GM12878 (cell line): ENCODE data around the gene KCNE4. TPM values are rescaled to one million over a fixed set of nuclear protein-coding genes. Genes with fewer than 3 reads are reported as not detected.
"Not testable (repeated sequence)": the region's sequence is repeated elsewhere in the genome, so short reads cannot be mapped to it uniquely, and the experiment has no call there.

Experiments
- ATAC-seq: fragments of 200-7000 bp; cut with Tn5 transposase; 3 replicates; pipeline ENCODE4 v1.9.1; 2020; ENCODE audit warnings: mild to moderate bottlenecking, moderate library complexity
- BruUV-seq: library from RNA; stranded (reverse); fragments of 400-500 nt; replicated peaks from 2 replicates; lab custom pipeline; 2021; lab: Mats Ljungman, UMichigan
- CTCF ChIA-PET: fragments of 300-600 bp; sonication (Branson Sonifier 250); formaldehyde crosslinking; extraction: SDS; loops from one replicate; lab custom pipeline; 2021; ENCODE audit warnings: inconsistent platforms; lab: Yijun Ruan, JAX
- POLR2A ChIA-PET: fragments of 350-600 bp; formaldehyde crosslinking; extraction: SDS; loops from one replicate; lab custom pipeline; 2021; ENCODE audit warnings: inconsistent platforms; lab: Charles Lee
- RAD21 ChIA-PET: fragments of 300-600 bp; sonication (Branson Sonifier 250); formaldehyde crosslinking; loops from one replicate; lab custom pipeline; 2023; ENCODE audit warnings: antibody characterized with exemption; ENCODE audit not compliant: unreplicated experiment; lab: Charles Lee
- SMC1A ChIA-PET: fragments of 300-600 bp; sonication (Branson Sonifier 250); formaldehyde crosslinking; loops from one replicate; lab custom pipeline; 2023; ENCODE audit not compliant: unreplicated experiment, uncharacterized antibody; lab: Charles Lee
- DNase-seq: peaks from one replicate; pipeline ENCODE4 v3.0.0-alpha.2; 2011; ENCODE audit warnings: low read depth, low spot score
- FAIRE-seq: peaks from 3 replicates; lab custom pipeline; 2011; peaks lifted over from hg19 to GRCh38; lab: Jason Lieb, UNC
- H2AFZ ChIP-seq: 2 replicates; pipeline ENCODE4 v1.6.0; 2011; ENCODE audit warnings: low read depth, low read length, control low read depth; ENCODE audit not compliant: control insufficient read depth
- H3K27ac ChIP-seq: 2 replicates; pipeline ENCODE4 v1.5.1; 2011; ENCODE audit warnings: control low read depth; ENCODE audit not compliant: control insufficient read depth, insufficient read depth
- H3K27me3 ChIP-seq, 2 experiments: replicated peaks in 1 of 2; 2 replicates each; pipeline versions ENCODE4 v1.6.0 to v1.6.1; 2011; ENCODE audit warnings: low read length in 1 of 2; ENCODE audit not compliant: control insufficient read depth in 2 of 2, insufficient read depth in 2 of 2
- H3K36me3 ChIP-seq, 2 experiments: 2 replicates each; pipeline ENCODE4 v1.5.1; 2011; ENCODE audit warnings: low read length in 1 of 2; ENCODE audit not compliant: control insufficient read depth in 2 of 2, insufficient read depth in 2 of 2
- H3K4me1 ChIP-seq: 2 replicates; pipeline ENCODE4 v1.6.1; 2011; ENCODE audit warnings: mild to moderate bottlenecking, low read length, moderate library complexity, mixed read lengths; ENCODE audit not compliant: control insufficient read depth, insufficient read depth
- H3K4me2 ChIP-seq: 2 replicates; pipeline ENCODE4 v1.6.0; 2011; ENCODE audit warnings: control low read depth; ENCODE audit not compliant: control insufficient read depth, insufficient read depth
- H3K4me3 ChIP-seq: fragments of 200-600 bp; sonication (generic); 2 replicates; pipeline ENCODE4 v1.5.1; 2016
- H3K79me2 ChIP-seq: 2 replicates; pipeline ENCODE4 v1.6.0; 2011; ENCODE audit warnings: low read length; ENCODE audit not compliant: control insufficient read depth, insufficient read depth
- H3K9ac ChIP-seq: 2 replicates; pipeline ENCODE4 v1.8.0; 2011; ENCODE audit warnings: low read length, control low read depth, mixed read lengths; ENCODE audit not compliant: control insufficient read depth, insufficient read depth
- H3K9me3 ChIP-seq: replicated peaks from 3 replicates; pipeline ENCODE4 v1.5.1; 2011; ENCODE audit warnings: mild to moderate bottlenecking, low read length; ENCODE audit not compliant: control insufficient read depth, insufficient read depth
- H4K20me1 ChIP-seq: 2 replicates; pipeline ENCODE4 v1.6.0; 2011; ENCODE audit not compliant: control insufficient read depth, insufficient read depth
- HDAC6 ChIP-seq: fragments of 200-600 bp; sonication (generic); IDR thresholded peaks from one replicate; pipeline ENCODE4 v1.8.0; 2017; ENCODE audit warnings: antibody characterized with exemption; ENCODE audit not compliant: unreplicated experiment
- KAT2A ChIP-seq: conservative IDR thresholded peaks from 2 replicates; pipeline ENCODE4 v1.6.1; 2011; ENCODE audit warnings: low read depth, low read length; ENCODE audit not compliant: control insufficient read depth
- KDM1A ChIP-seq: fragments of 200-600 bp; sonication (generic); IDR thresholded peaks from 2 replicates; pipeline ENCODE4 v1.6.1; 2016; ENCODE audit warnings: borderline replicate concordance
- MXI1 ChIP-seq: fragments of 150-350 bp; IDR thresholded peaks from 2 replicates; pipeline ENCODE4 v1.6.1; 2011; ENCODE audit warnings: low read depth, mild to moderate bottlenecking, inconsistent platforms, low read length, improper control_type of control experiment
- PAX8 ChIP-seq: fragments of 450-650 bp; IDR thresholded peaks from 2 replicates; pipeline ENCODE4 v1.6.1; 2017; ENCODE audit warnings: mild to moderate bottlenecking, moderate library complexity
- RELA ChIP-seq: fragments of 450-650 bp; IDR thresholded peaks from 2 replicates; pipeline ENCODE4 v1.8.0; 2014; ENCODE audit warnings: borderline replicate concordance; ENCODE audit not compliant: partially characterized antibody
- SMC3 ChIP-seq: IDR thresholded peaks from 2 replicates; pipeline ENCODE4 v1.6.1; 2011; ENCODE audit warnings: low read length, improper control_type of control experiment, borderline replicate concordance
- SRF ChIP-seq, 2 experiments: IDR thresholded peaks; 2 replicates each; pipeline ENCODE4 v1.6.1; 2011; ENCODE audit warnings: low read depth in 2 of 2, low read length in 2 of 2, mild to moderate bottlenecking in 1 of 2, moderate library complexity in 1 of 2
- STAT3 ChIP-seq: IDR thresholded peaks from 2 replicates; pipeline ENCODE4 v1.6.1; 2011; ENCODE audit warnings: low read depth, low read length, improper control_type of control experiment
- YY1 ChIP-seq: IDR thresholded peaks from 2 replicates; pipeline ENCODE4 v1.6.1; 2011; ENCODE audit warnings: low read depth, mild to moderate bottlenecking, low read length
- WGBS: methylation state at CpG from one replicate; pipeline ENCODE4 v1.1.6; 2016; ENCODE audit warnings: low lambda C conversion rate; ENCODE audit not compliant: insufficient replicate concordance, insufficient coverage; ENCODE audit errors: missing lambda C conversion rate; 5-methylcytosine and 5-hydroxymethylcytosine counted together
- in situ Hi-C: fragments of 300-500 bp; cut with MboI; formaldehyde crosslinking; loops from 9 replicates; pipeline ENCODE4 v1.14.3; 2018; ENCODE audit warnings: mixed read lengths
- intact Hi-C: fragments of 100-400 bp; cut with micrococcal nuclease; formaldehyde crosslinking; loops from one replicate; pipeline ENCODE4 v1.14.2; 2022; ENCODE audit not compliant: unreplicated experiment
- polyA plus RNA-seq, 11 experiments: library from polyadenylated mRNA; depleted of rRNA in 4 of 11; unstranded in 6 of 11; stranded (reverse) in 5 of 11; fragments of >200 nt; fragmentation: Nextera tagmentation in 4 of 11; fragmentation: Illumina TruSeq in 1 of 11; extraction: Ambion mirVana in 4 of 11; extraction: Trizol in 1 of 11; gene quantifications; 1 replicate in 1 of 11; 2 replicates in 10 of 11; pipeline versions ENCODE4 v1.2.1 to v1.2.3, GENCODE V29; 2011 to 2016; ENCODE audit warnings: inconsistent platforms in 2 of 11, missing spikeins in 2 of 11, low read depth in 1 of 11
- total RNA-seq, 4 experiments: library from RNA; depleted of rRNA in 3 of 4; stranded (reverse); fragments of >200 nt in 3 of 4; fragmentation: Illumina TruSeq in 1 of 4; extraction: Trizol in 1 of 4; gene quantifications; 2 replicates each; pipeline versions ENCODE4 v1.2.1 to v1.2.3, GENCODE V29; 2013 to 2021
- TF ChIP-seq, protein P1 (sequence below): IDR thresholded peaks from 2 replicates; pipeline ENCODE4 v1.6.1; 2012; ENCODE audit warnings: low read depth, low read length, improper control_type of control experiment
- TF ChIP-seq, protein P2 (sequence below): fragments of 450-650 bp; IDR thresholded peaks from 2 replicates; pipeline ENCODE4 v1.6.1; 2018; ENCODE audit warnings: borderline replicate concordance, mild to moderate bottlenecking; ENCODE audit not compliant: partially characterized antibody
- TF ChIP-seq, protein P3 (sequence below): fragments of 450-650 bp; IDR thresholded peaks from 2 replicates; pipeline ENCODE4 v1.6.1; 2017; ENCODE audit warnings: mild to moderate bottlenecking

Gene KCNE4
- total and polyA plus RNA-seq, 10 of the 15 experiments (the other 5 are each of a cell fraction or from before 2014, with no cell fraction given) = 0.30 TPM; not detected in 9

DNA sequence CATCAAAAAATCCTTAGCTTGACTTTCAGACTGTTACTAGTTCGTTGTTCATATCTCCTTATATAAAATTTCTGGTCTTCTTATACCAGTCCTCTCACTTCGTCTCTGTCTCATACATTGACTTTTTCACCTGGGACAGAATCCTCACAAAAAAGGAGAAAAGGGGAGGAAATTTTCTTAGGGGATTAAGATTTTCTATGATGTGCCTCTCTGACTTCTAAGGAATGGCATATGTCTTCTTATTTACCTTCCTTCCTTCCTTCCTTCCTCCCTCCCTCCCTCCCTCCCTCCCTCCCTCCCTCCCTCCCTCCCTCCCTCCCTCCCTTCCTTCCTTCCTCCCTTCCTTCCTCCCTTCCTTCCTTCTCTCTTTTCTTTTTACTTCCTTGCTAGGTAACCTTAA is 27.9 kb downstream of the KCNE4 start:
- Histone ChIP-seq H4K20me1 (no peaks in the 10 kb centered on the region), H3K27me3 (no peaks in the 10 kb centered on the region), H3K79me2 (no peaks in the 10 kb centered on the region), H3K9ac (no peak overlapping the region), H3K27ac (no peak overlapping the region), H3K36me3 (no peaks in the 10 kb centered on the region), H3K9me3 (peaks cover 2% of the 10 kb centered on the region; the same call in 2 of the 3 replicates), H3K4me1 (peaks cover 6% of the 10 kb centered on the region), H3K4me2 (no peak overlapping the region), H2AFZ (no peak overlapping the region), H3K4me3 (no peak overlapping the region)
- POLR2A ChIA-PET = no interaction called here
- no peak for FAIRE-seq
- no peak for DNase-seq
- in situ Hi-C loops = no loop called here
- no peak for ATAC-seq
- CTCF ChIA-PET = no interaction called here
- intact Hi-C loops = no loop called here
- 0% methylated on average over 2 of the region's 2 CpGs for WGBS
- SMC1A ChIA-PET = no interaction called here
- RAD21 ChIA-PET = no interaction called here
- no TSS peak for BruUV-seq
- TF ChIP-seq KAT2A = no peak
- no peak for TF ChIP-seq STAT3
- TF ChIP-seq PAX8 = no peak
- TF ChIP-seq, protein P1, sequence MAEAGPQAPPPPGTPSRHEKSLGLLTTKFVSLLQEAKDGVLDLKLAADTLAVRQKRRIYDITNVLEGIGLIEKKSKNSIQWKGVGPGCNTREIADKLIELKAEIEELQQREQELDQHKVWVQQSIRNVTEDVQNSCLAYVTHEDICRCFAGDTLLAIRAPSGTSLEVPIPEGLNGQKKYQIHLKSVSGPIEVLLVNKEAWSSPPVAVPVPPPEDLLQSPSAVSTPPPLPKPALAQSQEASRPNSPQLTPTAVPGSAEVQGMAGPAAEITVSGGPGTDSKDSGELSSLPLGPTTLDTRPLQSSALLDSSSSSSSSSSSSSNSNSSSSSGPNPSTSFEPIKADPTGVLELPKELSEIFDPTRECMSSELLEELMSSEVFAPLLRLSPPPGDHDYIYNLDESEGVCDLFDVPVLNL = no peak
- no peak for TF ChIP-seq MXI1
- TF ChIP-seq SMC3 = no peak
- TF ChIP-seq YY1 = no peak
- TF ChIP-seq HDAC6 = no peak
- TF ChIP-seq RELA = no peak
- TF ChIP-seq, protein P2, sequence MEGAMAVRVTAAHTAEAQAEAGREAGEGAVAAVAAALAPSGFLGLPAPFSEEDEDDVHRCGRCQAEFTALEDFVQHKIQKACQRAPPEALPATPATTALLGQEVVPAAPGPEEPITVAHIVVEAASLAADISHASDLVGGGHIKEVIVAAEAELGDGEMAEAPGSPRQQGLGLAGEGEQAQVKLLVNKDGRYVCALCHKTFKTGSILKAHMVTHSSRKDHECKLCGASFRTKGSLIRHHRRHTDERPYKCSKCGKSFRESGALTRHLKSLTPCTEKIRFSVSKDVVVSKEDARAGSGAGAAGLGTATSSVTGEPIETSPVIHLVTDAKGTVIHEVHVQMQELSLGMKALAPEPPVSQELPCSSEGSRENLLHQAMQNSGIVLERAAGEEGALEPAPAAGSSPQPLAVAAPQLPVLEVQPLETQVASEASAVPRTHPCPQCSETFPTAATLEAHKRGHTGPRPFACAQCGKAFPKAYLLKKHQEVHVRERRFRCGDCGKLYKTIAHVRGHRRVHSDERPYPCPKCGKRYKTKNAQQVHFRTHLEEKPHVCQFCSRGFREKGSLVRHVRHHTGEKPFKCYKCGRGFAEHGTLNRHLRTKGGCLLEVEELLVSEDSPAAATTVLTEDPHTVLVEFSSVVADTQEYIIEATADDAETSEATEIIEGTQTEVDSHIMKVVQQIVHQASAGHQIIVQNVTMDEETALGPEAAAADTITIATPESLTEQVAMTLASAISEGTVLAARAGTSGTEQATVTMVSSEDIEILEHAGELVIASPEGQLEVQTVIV = no peak
- TF ChIP-seq SRF (IDR thresholded peaks at IDR 0.05; ENCODE audit: low read depth in 2 of 2, low read length in 2 of 2) = no peak
- TF ChIP-seq, protein P3, sequence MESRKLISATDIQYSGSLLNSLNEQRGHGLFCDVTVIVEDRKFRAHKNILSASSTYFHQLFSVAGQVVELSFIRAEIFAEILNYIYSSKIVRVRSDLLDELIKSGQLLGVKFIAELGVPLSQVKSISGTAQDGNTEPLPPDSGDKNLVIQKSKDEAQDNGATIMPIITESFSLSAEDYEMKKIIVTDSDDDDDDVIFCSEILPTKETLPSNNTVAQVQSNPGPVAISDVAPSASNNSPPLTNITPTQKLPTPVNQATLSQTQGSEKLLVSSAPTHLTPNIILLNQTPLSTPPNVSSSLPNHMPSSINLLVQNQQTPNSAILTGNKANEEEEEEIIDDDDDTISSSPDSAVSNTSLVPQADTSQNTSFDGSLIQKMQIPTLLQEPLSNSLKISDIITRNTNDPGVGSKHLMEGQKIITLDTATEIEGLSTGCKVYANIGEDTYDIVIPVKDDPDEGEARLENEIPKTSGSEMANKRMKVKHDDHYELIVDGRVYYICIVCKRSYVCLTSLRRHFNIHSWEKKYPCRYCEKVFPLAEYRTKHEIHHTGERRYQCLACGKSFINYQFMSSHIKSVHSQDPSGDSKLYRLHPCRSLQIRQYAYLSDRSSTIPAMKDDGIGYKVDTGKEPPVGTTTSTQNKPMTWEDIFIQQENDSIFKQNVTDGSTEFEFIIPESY = no peak
- no peak for TF ChIP-seq KDM1A

DNA sequence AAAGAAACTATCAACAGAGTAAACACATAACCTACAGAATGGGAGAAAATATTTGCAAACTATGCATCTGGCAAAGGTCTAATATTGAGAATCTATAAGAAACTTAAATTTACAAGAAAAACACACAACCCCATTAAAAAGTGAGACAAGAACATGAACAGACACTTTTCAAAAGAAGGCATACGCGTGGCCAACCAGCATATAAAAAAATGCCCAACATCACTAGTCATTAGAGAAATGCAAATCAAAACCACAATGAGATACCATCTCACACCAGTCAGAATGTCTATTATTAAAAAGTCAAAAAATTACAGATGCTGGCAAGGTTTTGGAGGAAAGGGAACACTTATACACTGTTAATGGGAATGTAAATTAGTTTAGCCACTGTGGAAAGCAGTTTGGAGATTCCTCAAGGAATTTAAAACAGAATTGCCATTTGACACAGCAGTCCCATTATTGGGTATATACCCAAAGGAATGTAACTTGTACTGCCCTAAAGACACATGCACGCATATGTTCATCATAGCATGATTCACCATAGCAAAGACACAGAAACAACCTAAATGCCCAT is 28.9 kb downstream of the KCNE4 start:
- RAD21 ChIA-PET, H3K27ac ChIP-seq, H2AFZ ChIP-seq, H3K9me3 ChIP-seq, FAIRE-seq, POLR2A ChIA-PET, SMC1A ChIA-PET, in situ Hi-C loops, DNase-seq, ATAC-seq, H3K36me3 ChIP-seq, H3K9ac ChIP-seq, H3K4me1 ChIP-seq, H4K20me1 ChIP-seq, intact Hi-C loops, BruUV-seq, H3K4me2 ChIP-seq, H3K4me3 ChIP-seq, H3K79me2 ChIP-seq, H3K27me3 ChIP-seq: not testable (repeated sequence)
- WGBS = 32% methylated on average over 3 of the region's 3 CpGs
- CTCF ChIA-PET = interaction anchor here (0.6 kb wide), 1 partner anchor 110 kb away, joined by 3 read pairs; no protein-coding TSS in a partner anchor
